HL-60/S4 (cell line): ENCODE data around the gene TUBA3C.
"Not testable (repeated sequence)": the region's sequence is repeated elsewhere in the genome, so short reads cannot be mapped to it uniquely, and the experiment has no call there.

Source experiments
- in situ Hi-C: fragments of 300-500 bp; cut with MboI; formaldehyde crosslinking; loops from 2 replicates; pipeline ENCODE4 v1.14.3; 2022; ENCODE audit warnings: low sequenced_read_pairs

TUBA3C gene

GRCh38 chr13:19181621-19182485 is at the start of gene TUBA3C:
Gene TUBA3C (minus strand): TSS chr13:19181824. CDS start chr13:19181747, 77 bp downstream.
- in situ Hi-C loops, result no loop called here

- in situ Hi-C loops, result not testable (repeated sequence)
These were observed 25.8 kb upstream of the TUBA3C start for GRCh38 chr13:19207413-19207812.

- in situ Hi-C loops, result not testable (repeated sequence)
These were observed 11.0 kb upstream of the TUBA3C start for GRCh38 chr13:19192622-19193021.

GRCh38 chr13:19189911-19190310 is 8.3 kb upstream of the TUBA3C start:
- in situ Hi-C loops, result not testable (repeated sequence)

- in situ Hi-C loops, result not testable (repeated sequence)
These were observed 7.7 kb upstream of the TUBA3C start for GRCh38 chr13:19189368-19189767.

GRCh38 chr13:19185865-19186645 is 4.4 kb upstream of the TUBA3C start:
- in situ Hi-C loops, result no loop called here

GRCh38 chr13:19185086-19185864 is 3.7 kb upstream of the TUBA3C start:
- in situ Hi-C loops, result no loop called here

GRCh38 chr13:19184176-19184575 is 2.6 kb upstream of the TUBA3C start:
- in situ Hi-C loops, result no loop called here

GRCh38 chr13:19183676-19184075 is 2.1 kb upstream of the TUBA3C start:
- in situ Hi-C loops, result no loop called here

- in situ Hi-C loops, result no loop called here
These were observed 912 bp upstream of the TUBA3C start for GRCh38 chr13:19182536-19182935.

- in situ Hi-C loops, result no loop called here
These were observed 503 bp downstream of the TUBA3C start for GRCh38 chr13:19181021-19181620.

- in situ Hi-C loops, result no loop called here
These were observed 1.7 kb downstream of the TUBA3C start for GRCh38 chr13:19179916-19180315.

- in situ Hi-C loops, result no loop called here
These were observed 2.6 kb downstream of the TUBA3C start for GRCh38 chr13:19178901-19179593.

- in situ Hi-C loops, result not testable (repeated sequence)
These were observed 4.4 kb downstream of the TUBA3C start for GRCh38 chr13:19176981-19177776.

- in situ Hi-C loops, result no loop called here
These were observed 7.9 kb downstream of the TUBA3C start for GRCh38 chr13:19173752-19174151.

GRCh38 chr13:19172647-19173030 is 9.0 kb downstream of the TUBA3C start:
- in situ Hi-C loops, result no loop called here

GRCh38 chr13:19172007-19172646 is 9.5 kb downstream of the TUBA3C start:
- in situ Hi-C loops, result no loop called here

- in situ Hi-C loops, result no loop called here
These were observed 10.1 kb downstream of the TUBA3C start for GRCh38 chr13:19171563-19171962.

- in situ Hi-C loops, result no loop called here
These were observed 11.6 kb downstream of the TUBA3C start for GRCh38 chr13:19169991-19170390.
